Activated CD8-positive, alpha-beta T cell treated with anti-CD3 and anti-CD28 coated beads for 36 hours (primary cell): Measurements from ENCODE around the gene RSAD2. TPM values are rescaled to one million over a fixed set of nuclear protein-coding genes. Genes with fewer than 3 reads are reported as not detected.
A peak's percentile ranks its signal among the peaks of the same experiment; 100 is the strongest.

Source experiments
- ATAC-seq: fragments of 200-7000 bp; cut with Tn5 transposase; one replicate; pipeline ENCODE4 v1.10.0; 2021; ENCODE audit warnings: mild to moderate bottlenecking, moderate library complexity
- CTCF ChIA-PET: fragments of 350-600 bp; sonication (Branson Sonifier 250); formaldehyde crosslinking; loops from one replicate; lab custom pipeline; 2021; ENCODE audit warnings: antibody characterized with exemption; lab: Charles Lee
- POLR2A ChIA-PET: fragments of 350-600 bp; sonication (Branson Sonifier 250); formaldehyde crosslinking; loops from one replicate; lab custom pipeline; 2021; ENCODE audit warnings: antibody characterized with exemption; lab: Charles Lee
- DNase-seq: peaks from one replicate; pipeline ENCODE4 v3.0.0-alpha.2; 2020
- H3K27ac Mint-ChIP-seq: one replicate; pipeline ENCODE4 v1.8.0; 2021; ENCODE audit warnings: mild to moderate bottlenecking, mixed read lengths
- H3K27me3 Mint-ChIP-seq: one replicate; pipeline ENCODE4 v1.8.0; 2021; ENCODE audit warnings: mixed read lengths
- H3K36me3 Mint-ChIP-seq: one replicate; pipeline ENCODE4 v1.8.0; 2021; ENCODE audit warnings: low read depth, mixed read lengths
- H3K4me1 Mint-ChIP-seq: one replicate; pipeline ENCODE4 v1.8.0; 2021; ENCODE audit warnings: low read depth, mixed read lengths
- H3K4me3 Mint-ChIP-seq: one replicate; pipeline ENCODE4 v1.8.0; 2021; ENCODE audit warnings: mild to moderate bottlenecking, moderate library complexity, mixed read lengths
- H3K9me3 Mint-ChIP-seq: one replicate; pipeline ENCODE4 v1.8.0; 2021; ENCODE audit warnings: mixed read lengths
- intact Hi-C: fragments of 100-400 bp; cut with micrococcal nuclease; formaldehyde crosslinking; loops from one replicate; pipeline ENCODE4 v1.10.0; 2022
- total RNA-seq, 2 experiments: library from RNA; stranded (reverse); gene quantifications; one replicate each; pipeline ENCODE4 v1.2.3, GENCODE V29; 2021
- TF ChIP-seq, protein P1 (sequence below): fragments of 200-600 bp; IDR thresholded peaks from one replicate; pipeline ENCODE4 v1.8.0; 2022; ENCODE audit warnings: antibody characterized with exemption, mild to moderate bottlenecking

The RSAD2 gene
- total RNA-seq, 2 experiments from 2014 or later: 2.8 to 3.7 TPM

DNA sequence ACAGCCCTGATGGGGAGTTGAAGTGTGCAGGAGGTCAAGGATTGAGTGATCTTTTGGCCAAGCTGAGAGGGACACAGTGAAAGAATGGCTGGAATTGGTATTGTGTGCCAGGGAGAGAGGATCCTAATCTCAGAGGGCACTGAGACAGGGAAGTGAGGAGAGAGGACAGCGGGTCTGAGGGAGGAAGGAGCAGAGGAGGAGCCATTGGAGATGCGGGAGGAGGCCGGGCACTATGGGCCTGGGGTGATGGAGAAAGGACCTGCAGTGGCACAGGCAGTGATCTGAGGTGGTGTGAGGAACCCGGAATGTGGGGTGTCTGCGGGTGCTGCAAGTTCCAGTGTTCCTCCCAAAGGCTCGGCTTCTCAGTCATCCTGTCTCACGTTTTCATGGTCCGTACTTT lies 66.4 kb downstream of the RSAD2 start:
- CTCF ChIA-PET: interaction anchor here (0.6 kb wide), 1 partner anchor 23 kb away, joined by 3 read pairs; no protein-coding TSS in a partner anchor
- TF ChIP-seq, protein P1, sequence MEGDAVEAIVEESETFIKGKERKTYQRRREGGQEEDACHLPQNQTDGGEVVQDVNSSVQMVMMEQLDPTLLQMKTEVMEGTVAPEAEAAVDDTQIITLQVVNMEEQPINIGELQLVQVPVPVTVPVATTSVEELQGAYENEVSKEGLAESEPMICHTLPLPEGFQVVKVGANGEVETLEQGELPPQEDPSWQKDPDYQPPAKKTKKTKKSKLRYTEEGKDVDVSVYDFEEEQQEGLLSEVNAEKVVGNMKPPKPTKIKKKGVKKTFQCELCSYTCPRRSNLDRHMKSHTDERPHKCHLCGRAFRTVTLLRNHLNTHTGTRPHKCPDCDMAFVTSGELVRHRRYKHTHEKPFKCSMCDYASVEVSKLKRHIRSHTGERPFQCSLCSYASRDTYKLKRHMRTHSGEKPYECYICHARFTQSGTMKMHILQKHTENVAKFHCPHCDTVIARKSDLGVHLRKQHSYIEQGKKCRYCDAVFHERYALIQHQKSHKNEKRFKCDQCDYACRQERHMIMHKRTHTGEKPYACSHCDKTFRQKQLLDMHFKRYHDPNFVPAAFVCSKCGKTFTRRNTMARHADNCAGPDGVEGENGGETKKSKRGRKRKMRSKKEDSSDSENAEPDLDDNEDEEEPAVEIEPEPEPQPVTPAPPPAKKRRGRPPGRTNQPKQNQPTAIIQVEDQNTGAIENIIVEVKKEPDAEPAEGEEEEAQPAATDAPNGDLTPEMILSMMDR: no peak
- Mint-ChIP-seq H3K9me3 (no peaks in the 10 kb centered on the region), H3K36me3 (peaks cover 50% of the 10 kb centered on the region), H3K4me1 (peaks cover 42% of the 10 kb centered on the region), H3K4me3 (no peak overlapping the region), H3K27ac (peak overlapping the region; percentile 10), H3K27me3 (no peaks in the 10 kb centered on the region)
- POLR2A ChIA-PET: no interaction called here
- DNase-seq: no peak
- intact Hi-C loops: no loop called here
- ATAC-seq: no peak

DNA sequence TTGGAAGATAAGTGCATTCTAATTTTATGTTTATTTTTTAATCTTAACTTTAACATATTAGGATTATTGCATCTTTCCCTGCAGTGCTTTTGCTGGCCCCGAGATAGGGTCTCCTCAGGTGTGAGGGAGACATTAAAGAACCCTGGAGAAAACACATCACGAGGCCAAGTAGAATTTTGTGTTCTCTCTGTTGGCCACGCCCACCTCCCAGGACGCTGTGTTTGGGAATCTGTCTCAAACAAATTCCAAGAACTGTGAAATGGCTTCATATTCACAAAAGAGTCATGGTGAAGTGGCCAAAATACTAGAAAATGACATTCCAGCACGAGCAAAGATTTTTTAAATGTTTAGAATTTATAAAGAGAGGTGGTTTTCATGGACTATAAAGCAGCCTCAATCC lies 67.0 kb downstream of the RSAD2 start:
- Mint-ChIP-seq H3K27ac (no peak overlapping the region), H3K4me3 (no peak overlapping the region), H3K27me3 (no peaks in the 10 kb centered on the region), H3K9me3 (no peaks in the 10 kb centered on the region), H3K36me3 (peaks cover 50% of the 10 kb centered on the region), H3K4me1 (peaks cover 39% of the 10 kb centered on the region)
- DNase-seq: no peak
- no peak for ATAC-seq
- ChIA-PET POLR2A (no interaction called here), CTCF (interaction anchor here (1.0 to 1.2 kb wide), 2 partner anchors 12 to 28 kb away, joined by 4 read pairs; no protein-coding TSS in a partner anchor)
- intact Hi-C loops: no loop called here
- TF ChIP-seq, protein P1: no peak

DNA sequence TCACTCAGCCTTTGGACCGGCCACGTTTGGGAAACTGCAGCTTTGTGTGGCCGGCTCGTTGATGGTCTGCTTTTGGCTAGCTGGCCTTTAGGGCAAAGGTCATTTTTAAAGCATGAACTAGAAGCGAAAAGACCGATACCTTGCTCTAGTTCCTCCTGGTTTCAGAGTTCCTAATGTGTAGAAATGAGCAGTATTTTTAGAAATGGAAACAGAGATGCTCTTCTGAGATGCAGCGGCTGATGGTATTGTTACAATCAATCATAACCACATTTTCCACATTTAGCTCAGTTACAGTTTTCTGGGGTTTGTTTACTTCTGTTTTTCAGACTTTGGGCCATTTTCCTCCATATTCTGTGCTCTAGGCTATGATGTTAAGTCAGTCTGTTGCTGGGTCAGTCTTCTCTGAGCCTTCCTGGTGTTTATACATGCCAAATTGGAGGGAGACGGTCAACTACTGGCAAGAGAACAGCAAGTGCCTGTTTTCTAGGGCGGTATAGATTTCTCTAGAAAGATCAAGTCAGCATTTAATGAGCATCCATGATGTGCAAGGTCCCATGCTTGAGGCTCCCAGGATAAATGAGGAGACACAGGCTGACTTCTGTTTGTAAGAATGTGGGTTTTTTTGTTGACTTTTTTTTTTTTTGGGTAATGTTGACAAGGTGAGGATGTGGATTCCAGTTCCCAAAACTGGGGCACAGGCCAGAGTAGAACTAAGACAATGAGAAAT lies 67.7 kb downstream of the RSAD2 start:
- peak overlapping the region; percentile 25 for H3K27ac Mint-ChIP-seq
- DNase-seq (no peak), ATAC-seq (peak; percentile 17)
- H3K4me1 Mint-ChIP-seq: peaks cover 43% of the 10 kb centered on the region
- H3K4me3 Mint-ChIP-seq: no peak overlapping the region
- CTCF ChIA-PET: interaction anchor here (1.0 to 1.8 kb wide), 4 partner anchors 12 to 29 kb away, joined by 4 to 7 read pairs (median 4); partner anchors contain the start of gene RNF144A
- TF ChIP-seq, protein P1: no peak
- POLR2A ChIA-PET: no interaction called here
- no peaks in the 10 kb centered on the region for H3K9me3 Mint-ChIP-seq
- peaks cover 50% of the 10 kb centered on the region for H3K36me3 Mint-ChIP-seq
- intact Hi-C loops: no loop called here
- H3K27me3 Mint-ChIP-seq: no peaks in the 10 kb centered on the region

DNA sequence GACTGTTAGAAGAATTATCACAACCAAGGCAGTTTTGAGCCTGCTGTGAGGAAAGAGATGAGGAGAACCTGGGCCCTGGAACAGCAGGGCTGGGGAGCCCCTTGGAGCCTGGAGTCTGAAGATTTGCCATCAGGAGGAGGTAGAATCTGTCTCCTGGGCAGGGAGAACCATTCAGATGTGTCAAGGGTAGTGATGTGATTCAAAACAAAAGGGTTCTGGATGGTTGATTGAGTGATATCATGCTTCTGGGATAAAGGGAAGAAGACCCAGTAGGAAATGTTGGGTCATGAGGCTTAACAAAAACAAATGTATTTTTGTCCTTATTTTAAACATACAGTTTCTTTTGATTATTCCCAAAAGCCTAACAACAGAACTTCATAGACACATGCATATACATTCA lies 68.2 kb downstream of the RSAD2 start:
- Mint-ChIP-seq H3K4me1 (peaks cover 48% of the 10 kb centered on the region), H3K36me3 (peaks cover 49% of the 10 kb centered on the region), H3K27me3 (no peaks in the 10 kb centered on the region), H3K4me3 (no peak overlapping the region), H3K27ac (peak overlapping the region; percentile 25), H3K9me3 (no peaks in the 10 kb centered on the region)
- POLR2A ChIA-PET: no interaction called here
- DNase-seq (no peak), ATAC-seq (no peak)
- intact Hi-C loops: no loop called here
- TF ChIP-seq, protein P1: no peak
- CTCF ChIA-PET: interaction anchor here (1.2 to 1.8 kb wide), 3 partner anchors 12 to 29 kb away, joined by 4 to 7 read pairs (median 4); partner anchors contain the start of gene RNF144A

DNA sequence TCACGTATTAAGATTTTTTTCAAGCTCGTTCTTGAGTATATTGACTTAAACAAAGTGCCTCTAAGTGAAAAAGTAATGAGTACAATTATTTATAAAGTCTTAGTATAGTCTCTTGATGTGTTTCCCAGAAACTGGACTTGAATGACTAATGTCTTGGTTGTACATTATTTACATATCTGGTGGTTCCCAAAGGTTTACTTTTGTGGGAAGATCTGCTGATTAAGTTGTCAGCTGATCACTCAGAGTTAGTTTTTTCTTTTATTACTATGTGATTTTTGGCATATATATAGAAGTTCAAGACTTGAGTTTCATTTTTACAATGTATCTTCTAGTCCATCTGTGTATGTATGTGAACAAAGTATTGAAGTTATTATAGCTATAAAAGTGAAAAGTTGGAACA lies 69.1 kb downstream of the RSAD2 start:
- TF ChIP-seq, protein P1: no peak
- Mint-ChIP-seq H3K9me3 (no peaks in the 10 kb centered on the region), H3K36me3 (peaks cover 40% of the 10 kb centered on the region), H3K27me3 (no peaks in the 10 kb centered on the region), H3K4me1 (peaks cover 52% of the 10 kb centered on the region), H3K27ac (no peak overlapping the region), H3K4me3 (no peak overlapping the region)
- DNase-seq: no peak
- intact Hi-C loops: no loop called here
- ChIA-PET POLR2A (interaction anchor here (0.6 to 1.0 kb wide), 2 partner anchors 11 to 30 kb away, joined by 3 read pairs; partner anchors contain the start of gene RNF144A), CTCF (interaction anchor here (0.8 to 1.8 kb wide), 4 partner anchors 12 to 49 kb away, joined by 3 to 7 read pairs (median 5); partner anchors contain the start of gene RNF144A)
- ATAC-seq: peak; percentile 61
